HEK293 (cell line): ENCODE results near the gene HSDL2.

Experiments
- CTCF ChIA-PET: fragments of 350-600 bp; formaldehyde crosslinking; extraction: SDS; loops from one replicate; lab custom pipeline; 2021; ENCODE audit warnings: antibody characterized with exemption; lab: Yijun Ruan, JAX
- POLR2A ChIA-PET: fragments of 300-600 bp; formaldehyde crosslinking; extraction: SDS; loops from one replicate; lab custom pipeline; 2020; ENCODE audit warnings: antibody characterized with exemption, inconsistent platforms; lab: Yijun Ruan, JAX
- H3K27ac ChIP-seq: fragments of 200-500 bp; sonication (Bioruptor generic); 2 replicates; pipeline ENCODE4 v1.5.1; 2014; ENCODE audit warnings: low read depth, low read length, control low read depth, inconsistent platforms; ENCODE audit errors: extremely low read depth
- H3K36me3 ChIP-seq, 2 experiments: fragments of 200-500 bp in 1 of 2; sonication (Bioruptor generic) in 1 of 2; 1 replicate in 1 of 2; 2 replicates in 1 of 2; pipeline ENCODE4 v1.5.1; 2014 to 2017; ENCODE audit warnings: inconsistent platforms in 2 of 2, low read length in 2 of 2; ENCODE audit not compliant: control insufficient read depth in 2 of 2, insufficient read depth in 1 of 2
- H3K4me1 ChIP-seq: fragments of 200-500 bp; sonication (Bioruptor generic); 2 replicates; pipeline ENCODE4 v1.5.1; 2014; ENCODE audit warnings: mild to moderate bottlenecking, low read length, inconsistent platforms; ENCODE audit not compliant: control insufficient read depth, insufficient read depth
- H3K4me3 ChIP-seq: 2 replicates; pipeline ENCODE4 v1.5.1; 2011; ENCODE audit warnings: low read depth, mild to moderate bottlenecking, control low read depth, low read length, moderate library complexity
- H3K9me3 ChIP-seq: fragments of 200-500 bp; sonication (Bioruptor generic); 2 replicates; pipeline ENCODE4 v1.5.1; 2014; ENCODE audit warnings: low read depth, low read length, inconsistent platforms; ENCODE audit not compliant: control insufficient read depth, insufficient read depth
- AEBP2 ChIP-seq: fragments of 450-650 bp; formaldehyde crosslinking; IDR thresholded peaks from 2 replicates; pipeline ENCODE4 v1.5.1; 2016; ENCODE audit warnings: missing biosample characterization, missing genetic modification characterization, borderline replicate concordance
- CTCF ChIP-seq: fragments of 450-650 bp; formaldehyde crosslinking; IDR thresholded peaks from 2 replicates; pipeline ENCODE4 v1.5.1; 2016; ENCODE audit warnings: missing biosample characterization, missing genetic modification characterization
- KLF1 ChIP-seq: fragments of 450-650 bp; formaldehyde crosslinking; IDR thresholded peaks from 2 replicates; pipeline ENCODE4 v1.5.1; 2016; ENCODE audit warnings: missing biosample characterization, missing genetic modification characterization
- KLF8 ChIP-seq: fragments of 450-650 bp; formaldehyde crosslinking; IDR thresholded peaks from 2 replicates; pipeline ENCODE4 v1.5.1; 2016; ENCODE audit warnings: missing biosample characterization, missing genetic modification characterization
- PRDM6 ChIP-seq: fragments of 450-650 bp; formaldehyde crosslinking; IDR thresholded peaks from 2 replicates; pipeline ENCODE4 v1.5.1; 2017; ENCODE audit warnings: missing biosample characterization, missing genetic modification characterization
- RBAK ChIP-seq: fragments of 450-650 bp; formaldehyde crosslinking; IDR thresholded peaks from 2 replicates; pipeline ENCODE4 v1.5.1; 2016; ENCODE audit warnings: missing biosample characterization, missing genetic modification characterization
- YY1 ChIP-seq: fragments of 450-650 bp; formaldehyde crosslinking; IDR thresholded peaks from 2 replicates; pipeline ENCODE4 v1.5.1; 2018; ENCODE audit warnings: missing biosample characterization, missing genetic modification characterization
- ZBTB10 ChIP-seq: fragments of 450-650 bp; formaldehyde crosslinking; IDR thresholded peaks from 2 replicates; pipeline ENCODE4 v1.5.1; 2016; ENCODE audit warnings: missing biosample characterization, missing genetic modification characterization
- ZFHX2 ChIP-seq: fragments of 450-650 bp; formaldehyde crosslinking; conservative IDR thresholded peaks from 2 replicates; pipeline ENCODE4 v1.5.1; 2016; ENCODE audit warnings: missing biosample characterization, missing genetic modification characterization
- ZNF133 ChIP-seq: fragments of 450-650 bp; formaldehyde crosslinking; IDR thresholded peaks from 2 replicates; pipeline ENCODE4 v1.5.1; 2016; ENCODE audit warnings: missing biosample characterization, missing genetic modification characterization
- ZNF157 ChIP-seq: fragments of 450-650 bp; formaldehyde crosslinking; IDR thresholded peaks from 2 replicates; pipeline ENCODE4 v1.5.1; 2016; ENCODE audit warnings: missing biosample characterization, missing genetic modification characterization
- ZNF2 ChIP-seq: fragments of 450-650 bp; formaldehyde crosslinking; IDR thresholded peaks from 2 replicates; pipeline ENCODE4 v1.5.1; 2016; ENCODE audit warnings: missing biosample characterization, missing genetic modification characterization
- ZNF211 ChIP-seq: fragments of 450-650 bp; formaldehyde crosslinking; IDR thresholded peaks from 2 replicates; pipeline ENCODE4 v1.5.1; 2016; ENCODE audit warnings: low read depth, missing biosample characterization, missing genetic modification characterization
- ZNF223 ChIP-seq: fragments of 450-650 bp; formaldehyde crosslinking; IDR thresholded peaks from 2 replicates; pipeline ENCODE4 v1.5.1; 2016; ENCODE audit warnings: missing biosample characterization, missing genetic modification characterization
- ZNF585B ChIP-seq: fragments of 450-650 bp; formaldehyde crosslinking; IDR thresholded peaks from 2 replicates; pipeline ENCODE4 v1.5.1; 2016; ENCODE audit warnings: missing biosample characterization, missing genetic modification characterization
- ZNF692 ChIP-seq: fragments of 450-650 bp; formaldehyde crosslinking; IDR thresholded peaks from 2 replicates; pipeline ENCODE4 v1.5.1; 2016; ENCODE audit warnings: missing biosample characterization, missing genetic modification characterization
- ZNF707 ChIP-seq: fragments of 450-650 bp; formaldehyde crosslinking; IDR thresholded peaks from 2 replicates; pipeline ENCODE4 v1.5.1; 2016; ENCODE audit warnings: missing biosample characterization, missing genetic modification characterization
- ZNF747 ChIP-seq: fragments of 450-650 bp; formaldehyde crosslinking; IDR thresholded peaks from 2 replicates; pipeline ENCODE4 v1.5.1; 2016; ENCODE audit warnings: missing biosample characterization, missing genetic modification characterization
- ZXDB ChIP-seq: fragments of 450-650 bp; formaldehyde crosslinking; IDR thresholded peaks from 2 replicates; pipeline ENCODE4 v1.5.1; 2016; ENCODE audit warnings: missing biosample characterization, missing genetic modification characterization

The HSDL2 gene

GRCh38 chr9:112331674-112331952 is 48.3 kb upstream of the HSDL2 start:
- H3K4me3 ChIP-seq: peak overlapping the region; percentile 90
- ChIA-PET CTCF (interaction anchor here (1.0 kb wide), 1 partner anchor 29 kb away, joined by 3 read pairs; no protein-coding TSS in a partner anchor), POLR2A (interaction anchor here (0.6 kb wide), 1 partner anchor 415 kb away, joined by 3 read pairs; no protein-coding TSS in a partner anchor)
- H3K36me3 ChIP-seq: no peaks in the 10 kb centered on the region
- TF ChIP-seq PRDM6 (tag by site-specific recombination): peak; percentile 74
- TF ChIP-seq ZNF692 (tag by site-specific recombination): no peak
- H3K27ac ChIP-seq: no peak overlapping the region
- H3K4me1 ChIP-seq: 0 out of 2 replicates have a peak, but pooled peaks cover 2% of the 10 kb centered on the region
- H3K9me3 ChIP-seq: no peaks in the 10 kb centered on the region

- peak overlapping the region; percentile 90 for H3K4me3 ChIP-seq
- TF ChIP-seq ZNF133 (tag by site-specific recombination) (no peak), YY1 (tag by site-specific recombination) (no peak), ZNF223 (tag by site-specific recombination) (no peak), ZFHX2 (no peak), ZNF707 (tag by site-specific recombination) (no peak), ZNF157 (no peak), RBAK (tag by site-specific recombination) (no peak), KLF8 (tag by site-specific recombination) (no peak), ZNF747 (tag by site-specific recombination) (no peak), CTCF (no peak), ZNF585B (no peak)
- H3K36me3 ChIP-seq: no peaks in the 10 kb centered on the region
- H3K4me1 ChIP-seq: 0 out of 2 replicates have a peak, but pooled peaks cover 2% of the 10 kb centered on the region
- POLR2A ChIA-PET: interaction anchor here (2.3 kb wide), 1 partner anchor 47 kb away, joined by 21 read pairs; the partner anchor contains the start of gene HSDL2
- CTCF ChIA-PET: interaction anchor here (0.6 to 1.0 kb wide), 4 partner anchors 29 to 383 kb away, joined by 3 to 5 read pairs (median 4); no protein-coding TSS in a partner anchor
- H3K27ac ChIP-seq: peak overlapping the region; percentile 96
- H3K9me3 ChIP-seq: no peaks in the 10 kb centered on the region
Measured at GRCh38 chr9:112332214-112332613, 47.7 kb upstream of the HSDL2 start.

GRCh38 chr9:112332674-112332976 is 47.3 kb upstream of the HSDL2 start:
- 0 out of 2 replicates have a peak, but pooled peaks cover 2% of the 10 kb centered on the region for H3K4me1 ChIP-seq
- TF ChIP-seq ZXDB (tag by site-specific recombination): 0 out of 2 replicates have a peak, but pooled peaks have one; percentile 6
- TF ChIP-seq CTCF: peak; percentile 30; the same call in 1 of the 2 replicates
- TF ChIP-seq ZNF2 (tag by site-specific recombination): 0 out of 2 replicates have a peak, but pooled peaks have one; percentile 10
- peak; percentile 50; the same call in 1 of the 2 replicates for TF ChIP-seq KLF1 (tag by site-specific recombination)
- TF ChIP-seq ZBTB10 (tag by site-specific recombination): 0 out of 2 replicates have a peak, but pooled peaks have one; percentile 12
- no peak for TF ChIP-seq AEBP2 (tag by site-specific recombination)
- TF ChIP-seq ZNF211: no peak

More at GRCh38 chr9:112332674-112332976, 47.3 kb upstream of the HSDL2 start:
- Histone ChIP-seq H3K36me3 (no peaks in the 10 kb centered on the region), H3K4me3 (peak overlapping the region; percentile 90), H3K9me3 (no peaks in the 10 kb centered on the region), H3K27ac (peak overlapping the region; percentile 96)
- POLR2A ChIA-PET: interaction anchor here (1.4 to 2.3 kb wide), 3 partner anchors 15 to 47 kb away, joined by 5 to 21 read pairs (median 8); partner anchors contain the start of gene HSDL2
- CTCF ChIA-PET: interaction anchor here (0.6 to 0.7 kb wide), 3 partner anchors 196 to 448 kb away, joined by 4 to 5 read pairs (median 5); no protein-coding TSS in a partner anchor
